ENCODE results near the gene CDC42.

- TF ChIP-seq SP1 (IDR thresholded peaks at IDR 0.05; ENCODE audit: low read depth): no peak
- no peak for TF ChIP-seq CTCF (IDR thresholded peaks at IDR 0.05 in 2 of 3, conservative IDR thresholded peaks at IDR 0.05 in 1 of 3; ENCODE audit: borderline replicate concordance in 1 of 3, insufficient read depth in 1 of 3, low read depth in 2 of 3, low read length in 2 of 3)
- TF ChIP-seq POLR2AphosphoS5 (IDR thresholded peaks at IDR 0.05; ENCODE audit: low read depth, low read length): no peak
- no peak for TF ChIP-seq ELF1 (IDR thresholded peaks at IDR 0.05; ENCODE audit: borderline replicate concordance, low read depth)
- no peak for TF ChIP-seq SRF (IDR thresholded peaks at IDR 0.05; ENCODE audit: low read depth)
- TF ChIP-seq CEBPB (IDR thresholded peaks at IDR 0.05; ENCODE audit: low read depth): no peak
- no peak for TF ChIP-seq REST (IDR thresholded peaks at IDR 0.05; ENCODE audit: low read depth)
- TF ChIP-seq SIN3A (IDR thresholded peaks at IDR 0.05; ENCODE audit: low read depth): no peak
- TF ChIP-seq POLR2A (IDR thresholded peaks at IDR 0.05; ENCODE audit: borderline replicate concordance, extremely low read depth, insufficient read depth, insufficient read length): no peak
- TF ChIP-seq YY1 (IDR thresholded peaks at IDR 0.05; ENCODE audit: extremely low read depth, insufficient replicate concordance, low read depth, low read length): no peak
- TF ChIP-seq MAX (IDR thresholded peaks at IDR 0.05): no peak
- TF ChIP-seq EZH2 (IDR thresholded peaks at IDR 0.05): no peak
- TF ChIP-seq FOSL1 (IDR thresholded peaks at IDR 0.05; ENCODE audit: low read depth): no peak
Observed at GRCh38 chr1:22107126-22107525, 54.6 kb downstream of the CDC42 start.
